ENCODE results near the gene DNAH10. TPM values are rescaled to one million over a fixed set of nuclear protein-coding genes. Genes with fewer than 3 reads are reported as not detected.

Gene DNAH10
- total and polyA plus RNA-seq, 12 donors = 0.06 to 1.5 (median 0.28) TPM

GRCh38 chr12:123952037-123952436 lies 189.9 kb downstream of the DNAH10 start:
- 68 to 90% (median 79%) methylated on average over 2 of the region's 2 CpGs for WGBS, 4 donors
- peak in 1 of 7 donors; percentile 11 for DNase-seq
- Histone ChIP-seq H3K27ac (no peak overlapping the region), H3K4me1 (replicated peaks in 1 of 2) (peaks cover 0 to 8% of the 10 kb centered on the region in 2 donors), H3K4me3 (no peak overlapping the region), H3K36me3 (replicated peaks in 1 of 2) (no peaks in the 10 kb centered on the region), H3K27me3 (no peaks in the 10 kb centered on the region), H3K9me3 (replicated peaks in 1 of 3) (no peaks in the 10 kb centered on the region)
- intact Hi-C loops (cut with DNase I) = no loop called here
- no peak for TF ChIP-seq POLR2A (IDR thresholded peaks at IDR 0.05)

GRCh38 chr12:123954647-123955350 lies 192.7 kb downstream of the DNAH10 start:
- no peak for TF ChIP-seq CTCF (IDR thresholded peaks at IDR 0.05)
- no peak for TF ChIP-seq POLR2A (IDR thresholded peaks at IDR 0.05)
- DNase-seq = peak in 1 of 7 donors; percentile 33
- Histone ChIP-seq H3K4me3 (no peak overlapping the region), H3K27me3 (no peaks in the 10 kb centered on the region), H3K9me3 (replicated peaks in 1 of 3) (no peaks in the 10 kb centered on the region), H3K36me3 (replicated peaks in 1 of 2) (no peaks in the 10 kb centered on the region), H3K27ac (no peak overlapping the region), H3K4me1 (replicated peaks in 1 of 2) (peaks cover 0 to 8% of the 10 kb centered on the region in 2 donors)
- WGBS, 4 donors = 91 to 95% (median 92%) methylated on average over 9 to 10 of the region's 10 CpGs
- intact Hi-C loops (cut with DNase I) = no loop called here

- Histone ChIP-seq H3K36me3 (replicated peaks in 1 of 2) (no peaks in the 10 kb centered on the region), H3K4me1 (replicated peaks in 1 of 2) (no peaks in the 10 kb centered on the region), H3K4me3 (no peak overlapping the region), H3K27ac (no peak overlapping the region), H3K9me3 (replicated peaks in 1 of 3) (no peaks in the 10 kb centered on the region), H3K27me3 (no peaks in the 10 kb centered on the region)
- intact Hi-C loops (cut with DNase I) = no loop called here
- WGBS, 4 donors = 87 to 94% (median 93%) methylated on average over 9 of the region's 9 CpGs
- DNase-seq = no peak
- TF ChIP-seq POLR2A (IDR thresholded peaks at IDR 0.05) = no peak
- no peak for TF ChIP-seq CTCF (IDR thresholded peaks at IDR 0.05)
Measured at GRCh38 chr12:123956249-123956648, 194.1 kb downstream of the DNAH10 start.

- no peak for DNase-seq
- 90 to 100% (median 93%) methylated on average over 3 of the region's 3 CpGs for WGBS, 4 donors
- no peaks in the 10 kb centered on the region for H3K9me3 ChIP-seq (replicated peaks in 1 of 3)
- no peaks in the 10 kb centered on the region for H3K27me3 ChIP-seq
- intact Hi-C loops (cut with DNase I) = no loop called here
- no peak overlapping the region for H3K27ac ChIP-seq
- no peak overlapping the region for H3K4me3 ChIP-seq
- H3K4me1 ChIP-seq (replicated peaks in 1 of 2) = no peaks in the 10 kb centered on the region
- TF ChIP-seq CTCF (IDR thresholded peaks at IDR 0.05) (no peak), POLR2A (IDR thresholded peaks at IDR 0.05) (no peak)
- no peaks in the 10 kb centered on the region for H3K36me3 ChIP-seq (replicated peaks in 1 of 2)
Measured at GRCh38 chr12:123957196-123957595, 195.1 kb downstream of the DNAH10 start.

- H3K4me1 ChIP-seq (replicated peaks in 1 of 2) = no peaks in the 10 kb centered on the region
- 84 to 91% (median 91%) methylated on average over 7 to 8 of the region's 8 CpGs for WGBS, 4 donors
- no peak overlapping the region for H3K27ac ChIP-seq
- no peak for DNase-seq
- H3K27me3 ChIP-seq = no peaks in the 10 kb centered on the region
- no peak overlapping the region for H3K4me3 ChIP-seq
- TF ChIP-seq CTCF (IDR thresholded peaks at IDR 0.05) = no peak
- no peak for TF ChIP-seq POLR2A (IDR thresholded peaks at IDR 0.05)
- H3K9me3 ChIP-seq (replicated peaks in 1 of 3) = no peaks in the 10 kb centered on the region
- intact Hi-C loops (cut with DNase I) = no loop called here
- H3K36me3 ChIP-seq (replicated peaks in 1 of 2) = no peaks in the 10 kb centered on the region
Measured at GRCh38 chr12:123958462-123958861, 196.4 kb downstream of the DNAH10 start.

Data from adrenal gland (tissue), 12 donors.